DND-41 (cell line): ENCODE results near the gene PHACTR4.

Experiments
- ATAC-seq: fragments of 200-7000 bp; cut with Tn5 transposase; 3 replicates; pipeline ENCODE4 v1.9.1; 2021; ENCODE audit warnings: low read depth; ENCODE audit not compliant: insufficient read depth
- DNase-seq: peaks from one replicate; pipeline ENCODE4 v3.0.0-alpha.2; 2020
- H2AFZ ChIP-seq: 2 replicates; pipeline ENCODE4 v1.6.0; 2012; ENCODE audit warnings: low read depth, low read length
- H3K27ac ChIP-seq: 2 replicates; pipeline ENCODE4 v1.5.1; 2012; ENCODE audit warnings: low read length, inconsistent platforms
- H3K27me3 ChIP-seq: fragments of 200-600 bp; sonication (generic); 2 replicates; pipeline ENCODE4 v1.6.0; 2012; ENCODE audit warnings: low read length, mild to moderate bottlenecking, inconsistent platforms; ENCODE audit not compliant: insufficient read depth, poor library complexity
- H3K36me3 ChIP-seq: 2 replicates; pipeline ENCODE4 v1.5.1; 2012; ENCODE audit warnings: low read length, inconsistent platforms; ENCODE audit not compliant: insufficient read depth
- H3K4me1 ChIP-seq: 2 replicates; pipeline ENCODE4 v1.5.1; 2012; ENCODE audit warnings: mild to moderate bottlenecking, low read length; ENCODE audit not compliant: insufficient read depth
- H3K4me2 ChIP-seq: 2 replicates; pipeline ENCODE4 v1.6.0; 2012; ENCODE audit warnings: mild to moderate bottlenecking, moderate library complexity, low read length, inconsistent platforms; ENCODE audit not compliant: insufficient read depth
- H3K4me3 ChIP-seq, 2 experiments: fragments of 200-600 bp in 1 of 2; shearing (Covaris generic) in 1 of 2; 2 replicates each; pipeline ENCODE4 v1.5.1; 2012 to 2016; ENCODE audit warnings: inconsistent platforms in 2 of 2, low read length in 2 of 2, mild to moderate bottlenecking in 2 of 2, low read depth in 1 of 2, moderate library complexity in 1 of 2
- H3K79me2 ChIP-seq: 2 replicates; pipeline ENCODE4 v1.6.0; 2012; ENCODE audit warnings: low read length, inconsistent platforms; ENCODE audit not compliant: insufficient read depth
- H3K9ac ChIP-seq: 2 replicates; pipeline ENCODE4 v1.6.0; 2012; ENCODE audit warnings: low read depth, mild to moderate bottlenecking, inconsistent platforms, low read length, moderate library complexity
- H3K9me3 ChIP-seq: 2 replicates; pipeline ENCODE4 v1.5.1; 2012; ENCODE audit warnings: low read length, moderate library complexity, mild to moderate bottlenecking, inconsistent platforms; ENCODE audit not compliant: insufficient read depth, severe bottlenecking
- H4K20me1 ChIP-seq: 2 replicates; pipeline ENCODE4 v1.6.0; 2012; ENCODE audit warnings: low read length; ENCODE audit not compliant: insufficient read depth
- EZH2 ChIP-seq: IDR thresholded peaks from 3 replicates; pipeline ENCODE4 v1.6.1; 2012; ENCODE audit warnings: borderline replicate concordance, low read depth, mild to moderate bottlenecking, moderate library complexity, low read length, inconsistent platforms; ENCODE audit not compliant: severe bottlenecking
- TF ChIP-seq, protein P1 (sequence below): IDR thresholded peaks from 2 replicates; pipeline ENCODE4 v1.5.1; 2012; ENCODE audit warnings: borderline replicate concordance, low read length, moderate library complexity, mild to moderate bottlenecking; ENCODE audit not compliant: poor library complexity, severe bottlenecking; ENCODE audit errors: extremely low read depth

Gene PHACTR4

DNA sequence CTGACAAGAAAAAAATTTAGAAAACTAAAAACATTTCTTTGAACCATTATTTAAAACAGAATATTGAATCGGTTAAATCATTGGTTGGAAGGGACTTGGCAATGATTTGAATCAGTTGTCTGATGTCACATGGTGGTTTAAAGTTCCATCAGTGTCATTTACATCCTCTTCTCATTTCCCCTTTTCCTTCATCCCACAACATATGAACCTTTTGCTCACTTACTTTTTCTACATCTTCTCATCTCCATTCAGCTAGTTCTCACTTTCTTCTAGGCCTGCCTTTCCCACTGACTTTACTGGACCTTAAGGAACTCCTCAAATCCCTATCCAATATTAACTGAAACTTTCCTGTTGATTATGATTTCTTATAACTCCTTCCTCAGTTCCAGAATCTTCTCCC is 58.5 kb downstream of the PHACTR4 start:
- Histone ChIP-seq H3K9me3 (no peaks in the 10 kb centered on the region), H3K27ac (no peak overlapping the region), H3K27me3 (no peaks in the 10 kb centered on the region), H3K9ac (no peak overlapping the region), H3K36me3 (no peaks in the 10 kb centered on the region; the same call in 1 of the 2 replicates), H3K4me1 (no peaks in the 10 kb centered on the region), H2AFZ (no peak overlapping the region), H3K79me2 (peaks cover 31% of the 10 kb centered on the region), H3K4me3 (no peak overlapping the region), H3K4me2 (no peak overlapping the region), H4K20me1 (no peaks in the 10 kb centered on the region)
- TF ChIP-seq EZH2, result no peak
- TF ChIP-seq, protein P1, sequence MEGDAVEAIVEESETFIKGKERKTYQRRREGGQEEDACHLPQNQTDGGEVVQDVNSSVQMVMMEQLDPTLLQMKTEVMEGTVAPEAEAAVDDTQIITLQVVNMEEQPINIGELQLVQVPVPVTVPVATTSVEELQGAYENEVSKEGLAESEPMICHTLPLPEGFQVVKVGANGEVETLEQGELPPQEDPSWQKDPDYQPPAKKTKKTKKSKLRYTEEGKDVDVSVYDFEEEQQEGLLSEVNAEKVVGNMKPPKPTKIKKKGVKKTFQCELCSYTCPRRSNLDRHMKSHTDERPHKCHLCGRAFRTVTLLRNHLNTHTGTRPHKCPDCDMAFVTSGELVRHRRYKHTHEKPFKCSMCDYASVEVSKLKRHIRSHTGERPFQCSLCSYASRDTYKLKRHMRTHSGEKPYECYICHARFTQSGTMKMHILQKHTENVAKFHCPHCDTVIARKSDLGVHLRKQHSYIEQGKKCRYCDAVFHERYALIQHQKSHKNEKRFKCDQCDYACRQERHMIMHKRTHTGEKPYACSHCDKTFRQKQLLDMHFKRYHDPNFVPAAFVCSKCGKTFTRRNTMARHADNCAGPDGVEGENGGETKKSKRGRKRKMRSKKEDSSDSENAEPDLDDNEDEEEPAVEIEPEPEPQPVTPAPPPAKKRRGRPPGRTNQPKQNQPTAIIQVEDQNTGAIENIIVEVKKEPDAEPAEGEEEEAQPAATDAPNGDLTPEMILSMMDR, result no peak
- ATAC-seq (no peak), DNase-seq (no peak)

DNA sequence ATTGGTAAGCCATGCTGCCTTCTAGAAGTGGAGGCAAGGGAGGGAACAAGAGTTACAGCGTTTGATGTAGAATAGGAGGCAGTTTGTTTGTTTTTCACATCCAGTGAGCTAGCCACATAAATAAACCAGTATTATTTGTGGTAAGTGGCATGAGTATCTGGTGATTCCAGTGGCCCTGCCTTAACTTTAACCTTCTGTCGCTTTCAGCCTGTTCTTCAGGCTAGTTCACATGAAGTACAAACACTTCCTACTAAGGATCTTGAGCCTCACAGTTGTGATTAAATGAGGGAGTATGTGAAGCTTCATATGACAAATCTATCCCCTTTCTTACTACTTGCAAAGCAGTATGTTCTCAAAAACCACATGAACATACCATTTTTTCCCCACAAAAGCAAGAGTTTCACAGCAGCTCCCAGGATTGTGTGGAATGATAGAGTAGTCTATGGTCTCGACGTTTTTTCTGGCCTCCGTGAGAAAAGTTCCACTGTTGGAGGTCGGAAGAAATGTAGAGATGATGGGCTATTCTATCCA is 59.5 kb downstream of the PHACTR4 start:
- H3K79me2 ChIP-seq, result peaks cover 29% of the 10 kb centered on the region
- no peaks in the 10 kb centered on the region for H3K27me3 ChIP-seq
- no peak overlapping the region for H3K9ac ChIP-seq
- H3K4me3 ChIP-seq, result no peak overlapping the region
- H3K4me2 ChIP-seq, result no peak overlapping the region
- no peaks in the 10 kb centered on the region for H4K20me1 ChIP-seq
- DNase-seq, result no peak
- TF ChIP-seq, protein P1, result no peak
- TF ChIP-seq EZH2, result no peak
- ATAC-seq, result no peak
- no peak overlapping the region for H2AFZ ChIP-seq
- H3K9me3 ChIP-seq, result no peaks in the 10 kb centered on the region
- no peak overlapping the region for H3K27ac ChIP-seq
- no peaks in the 10 kb centered on the region for H3K4me1 ChIP-seq
- H3K36me3 ChIP-seq, result no peaks in the 10 kb centered on the region; the same call in 1 of the 2 replicates

DNA sequence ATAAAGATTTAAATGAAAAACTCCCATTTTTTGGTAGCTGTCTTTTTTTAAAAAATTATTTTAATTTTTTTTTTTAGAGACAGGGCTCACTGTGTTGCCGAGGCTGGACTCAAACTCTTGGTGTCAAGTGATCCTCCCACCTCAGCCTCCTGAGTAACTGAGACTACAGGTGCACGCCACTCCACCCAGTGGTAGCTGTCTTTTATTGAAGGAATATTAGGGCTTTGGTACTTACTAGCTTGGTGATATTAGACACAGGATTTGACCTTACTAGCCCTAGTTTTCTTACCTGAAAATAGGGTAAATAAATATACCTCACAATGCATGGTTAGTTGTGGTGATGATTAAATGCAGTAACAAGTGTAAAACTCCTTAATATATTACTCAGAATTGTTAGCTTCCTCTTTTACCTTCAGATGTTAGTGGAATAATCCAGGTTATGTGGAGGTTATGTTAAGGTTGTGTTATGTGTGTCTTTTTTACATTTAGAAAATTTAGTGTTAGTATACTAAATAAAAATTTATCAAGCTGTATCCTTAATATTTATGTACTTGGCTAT is 66.8 kb downstream of the PHACTR4 start:
- ATAC-seq (no peak; the same call in 2 of the 3 replicates), DNase-seq (no peak)
- Histone ChIP-seq H3K9me3 (no peaks in the 10 kb centered on the region), H3K79me2 (peaks cover 33% of the 10 kb centered on the region), H3K4me2 (no peak overlapping the region), H4K20me1 (no peaks in the 10 kb centered on the region; the same call in 1 of the 2 replicates), H3K27ac (no peak overlapping the region), H2AFZ (no peak overlapping the region), H3K4me3 (no peak overlapping the region), H3K9ac (no peak overlapping the region), H3K27me3 (no peaks in the 10 kb centered on the region), H3K36me3 (no peaks in the 10 kb centered on the region), H3K4me1 (peaks cover 6% of the 10 kb centered on the region; the same call in 1 of the 2 replicates)
- no peak for TF ChIP-seq EZH2
- TF ChIP-seq, protein P1, result peak; percentile 18
